Erythroblast (primary cell): Measurements from ENCODE around the gene MAP3K4.

Experiments used
- GATA1 ChIP-seq: IDR thresholded peaks from 2 replicates; pipeline ENCODE4 v1.6.1; 2011; ENCODE audit warnings: low read depth, mild to moderate bottlenecking, control low read depth, low read length, moderate library complexity
- POLR2A ChIP-seq: IDR thresholded peaks from 2 replicates; pipeline ENCODE4 v1.6.1; 2011; ENCODE audit warnings: mild to moderate bottlenecking, low read length

- TF ChIP-seq POLR2A, result no peak
- TF ChIP-seq GATA1, result no peak
These were observed 135.6 kb downstream of the MAP3K4 start for GRCh38 chr6:161127071-161127740.
